ENCODE data around the gene NOSIP. TPM values are rescaled to one million over a fixed set of nuclear protein-coding genes. Genes with fewer than 3 reads are reported as not detected.
A peak's percentile ranks its signal among the peaks of the same experiment; 100 is the strongest.

The NOSIP gene
- total RNA-seq, 1 donor from 2014 or later = 83.8 TPM

- peak within 1 kb of the TSS; percentile 87 for H3K27ac Mint-ChIP-seq (ENCODE audit: unreplicated experiment)
- no peaks in the 10 kb centered on the region for H3K27me3 Mint-ChIP-seq (ENCODE audit: low read depth, unreplicated experiment)
- FAIRE-seq (no peak), DNase-seq (ENCODE audit: low read depth) (peak; percentile 47)
- peaks cover 8% of the 10 kb centered on the region for H3K36me3 ChIP-seq (ENCODE audit: insufficient read depth, low read length)
- no peaks in the 10 kb centered on the region for H3K27me3 ChIP-seq (ENCODE audit: insufficient read depth, low read length)
- H4K20me1 ChIP-seq (ENCODE audit: insufficient read depth, low read length) = peaks cover 29% of the 10 kb centered on the region
- H3K79me2 ChIP-seq (ENCODE audit: insufficient read depth, low read length) = peaks cover 42% of the 10 kb centered on the region
- no peaks in the 10 kb centered on the region for H3K9me3 Mint-ChIP-seq (ENCODE audit: unreplicated experiment)
- H3K36me3 Mint-ChIP-seq (ENCODE audit: low read depth, unreplicated experiment) = no peaks in the 10 kb centered on the region
- H3K9me3 ChIP-seq (ENCODE audit: insufficient read depth, low read depth, low read length) = no peaks in the 10 kb centered on the region
- H3K4me1 Mint-ChIP-seq (ENCODE audit: low read depth, unreplicated experiment) = peaks cover 2% of the 10 kb centered on the region
- peak within 1 kb of the TSS; percentile 71 for H2AFZ ChIP-seq (ENCODE audit: low read depth, low read length)
- H3K4me2 ChIP-seq (ENCODE audit: low read length) = peak within 1 kb of the TSS; percentile 98
- H3K9ac ChIP-seq (ENCODE audit: low read length) = peak within 1 kb of the TSS; percentile 84
- TF ChIP-seq EZH2 (IDR thresholded peaks at IDR 0.05; ENCODE audit: insufficient read depth, low read length) (no peak), CTCF (IDR thresholded peaks at IDR 0.05; ENCODE audit: insufficient read depth, low read depth, low read length) (no peak)
- H3K4me1 ChIP-seq (ENCODE audit: insufficient read depth, low read length) = peaks cover 20% of the 10 kb centered on the region
- H3K4me3 Mint-ChIP-seq (ENCODE audit: unreplicated experiment) = peak within 1 kb of the TSS; percentile 94
- H3K4me3 ChIP-seq (ENCODE audit: insufficient read depth, low read depth, low read length) = peak within 1 kb of the TSS; percentile 78
- peak within 1 kb of the TSS; percentile 84 for H3K27ac ChIP-seq (ENCODE audit: low read depth, low read length)
Observed at GRCh38 chr19:49590971-49591730, 10.8 kb upstream of the NOSIP start, which contains the start of gene PRR12. PRR12 (plus strand) TSS chr19:49591182; CDS start chr19:49591655, 473 bp downstream.

GRCh38 chr19:49590071-49590970 is 10.0 kb upstream of the NOSIP start:
- H3K27me3 Mint-ChIP-seq (ENCODE audit: low read depth, unreplicated experiment) = no peaks in the 10 kb centered on the region
- H3K9me3 Mint-ChIP-seq (ENCODE audit: unreplicated experiment) = no peaks in the 10 kb centered on the region
- Histone ChIP-seq H3K9me3 (ENCODE audit: insufficient read depth, low read depth, low read length) (no peaks in the 10 kb centered on the region), H2AFZ (ENCODE audit: low read depth, low read length) (peak overlapping the region; percentile 71), H3K79me2 (ENCODE audit: insufficient read depth, low read length) (peaks cover 35% of the 10 kb centered on the region), H3K27ac (ENCODE audit: low read depth, low read length) (peak overlapping the region; percentile 84), H3K9ac (ENCODE audit: low read length) (peak overlapping the region; percentile 84), H3K36me3 (ENCODE audit: insufficient read depth, low read length) (peaks cover 8% of the 10 kb centered on the region), H3K27me3 (ENCODE audit: insufficient read depth, low read length) (no peaks in the 10 kb centered on the region), H3K4me3 (ENCODE audit: insufficient read depth, low read depth, low read length) (peak overlapping the region; percentile 64), H3K4me1 (ENCODE audit: insufficient read depth, low read length) (peaks cover 20% of the 10 kb centered on the region), H4K20me1 (ENCODE audit: insufficient read depth, low read length) (peaks cover 26% of the 10 kb centered on the region), H3K4me2 (ENCODE audit: low read length) (peak overlapping the region; percentile 98)
- H3K4me1 Mint-ChIP-seq (ENCODE audit: low read depth, unreplicated experiment) = peaks cover 2% of the 10 kb centered on the region
- TF ChIP-seq CTCF (IDR thresholded peaks at IDR 0.05; ENCODE audit: insufficient read depth, low read depth, low read length) (no peak), EZH2 (IDR thresholded peaks at IDR 0.05; ENCODE audit: insufficient read depth, low read length) (no peak)
- DNase-seq (ENCODE audit: low read depth) = peak; percentile 91
- H3K27ac Mint-ChIP-seq (ENCODE audit: unreplicated experiment) = peak overlapping the region; percentile 87
- H3K4me3 Mint-ChIP-seq (ENCODE audit: unreplicated experiment) = peak overlapping the region; percentile 89
- no peaks in the 10 kb centered on the region for H3K36me3 Mint-ChIP-seq (ENCODE audit: low read depth, unreplicated experiment)
- peak; percentile 76 for FAIRE-seq

Data from astrocyte (in vitro differentiated cells and primary cell).